Peyer's patch (tissue), 4 donors: ENCODE data around the gene PCED1B.

ENCODE experiments used
- CTCF ChIP-seq, 6 experiments: fragments of 450-650 bp in 4 of 6; fragments of 200-600 bp in 2 of 6; sonication (generic) in 1 of 6; IDR thresholded peaks; one replicate each; pipeline ENCODE4 v1.5.1; 2017 to 2019; ENCODE audit warnings: antibody characterized with exemption in 6 of 6, mild to moderate bottlenecking in 3 of 6, moderate library complexity in 1 of 6
- POLR2A ChIP-seq, 2 donors: fragments of 450-650 bp; IDR thresholded peaks; one replicate each; pipeline ENCODE4 v1.5.1; 2017; ENCODE audit warnings: antibody characterized with exemption in 2 of 2, mild to moderate bottlenecking in 2 of 2, moderate library complexity in 2 of 2

- TF ChIP-seq POLR2A (IDR thresholded peaks at IDR 0.05) (no peak), CTCF (IDR thresholded peaks at IDR 0.05) (no peak)
Observed at GRCh38 chr12:47088021-47088944, 8.9 kb downstream of the PCED1B start.
